GM10266 (cell line): ENCODE measurements around the gene STX2.

ENCODE experiments used
- DNase-seq: peaks from one replicate; pipeline ENCODE4 v3.0.0; 2012; ENCODE audit errors: extremely low spot score
- TF ChIP-seq, protein P1 (sequence below): IDR thresholded peaks from 2 replicates; pipeline ENCODE4 v1.5.1; 2012; ENCODE audit warnings: mild to moderate bottlenecking, low read depth; ENCODE audit not compliant: control insufficient read depth, insufficient read depth; ENCODE audit errors: missing control alignments

STX2 gene

DNA sequence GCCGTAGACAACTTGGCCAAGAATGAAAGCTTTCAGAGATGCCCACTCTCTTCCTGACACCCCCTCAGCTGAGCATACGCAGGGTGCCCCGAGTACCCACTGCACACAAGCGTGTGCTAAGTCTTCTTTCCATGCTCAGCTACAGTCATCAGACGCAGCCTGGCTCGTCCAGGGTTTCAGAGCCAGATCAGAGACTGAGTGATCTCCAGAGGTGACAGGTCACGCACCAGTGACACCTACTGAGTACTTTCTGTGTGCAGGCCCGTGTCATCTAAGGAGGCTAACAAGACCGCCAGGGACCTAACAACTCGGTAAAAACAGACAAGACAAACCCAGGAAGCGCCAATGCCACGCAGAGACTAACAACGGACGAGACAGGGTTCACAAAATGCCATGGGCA lies 25.1 kb downstream of the STX2 start:
- no peak for DNase-seq
- TF ChIP-seq, protein P1, sequence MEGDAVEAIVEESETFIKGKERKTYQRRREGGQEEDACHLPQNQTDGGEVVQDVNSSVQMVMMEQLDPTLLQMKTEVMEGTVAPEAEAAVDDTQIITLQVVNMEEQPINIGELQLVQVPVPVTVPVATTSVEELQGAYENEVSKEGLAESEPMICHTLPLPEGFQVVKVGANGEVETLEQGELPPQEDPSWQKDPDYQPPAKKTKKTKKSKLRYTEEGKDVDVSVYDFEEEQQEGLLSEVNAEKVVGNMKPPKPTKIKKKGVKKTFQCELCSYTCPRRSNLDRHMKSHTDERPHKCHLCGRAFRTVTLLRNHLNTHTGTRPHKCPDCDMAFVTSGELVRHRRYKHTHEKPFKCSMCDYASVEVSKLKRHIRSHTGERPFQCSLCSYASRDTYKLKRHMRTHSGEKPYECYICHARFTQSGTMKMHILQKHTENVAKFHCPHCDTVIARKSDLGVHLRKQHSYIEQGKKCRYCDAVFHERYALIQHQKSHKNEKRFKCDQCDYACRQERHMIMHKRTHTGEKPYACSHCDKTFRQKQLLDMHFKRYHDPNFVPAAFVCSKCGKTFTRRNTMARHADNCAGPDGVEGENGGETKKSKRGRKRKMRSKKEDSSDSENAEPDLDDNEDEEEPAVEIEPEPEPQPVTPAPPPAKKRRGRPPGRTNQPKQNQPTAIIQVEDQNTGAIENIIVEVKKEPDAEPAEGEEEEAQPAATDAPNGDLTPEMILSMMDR, result no peak

DNA sequence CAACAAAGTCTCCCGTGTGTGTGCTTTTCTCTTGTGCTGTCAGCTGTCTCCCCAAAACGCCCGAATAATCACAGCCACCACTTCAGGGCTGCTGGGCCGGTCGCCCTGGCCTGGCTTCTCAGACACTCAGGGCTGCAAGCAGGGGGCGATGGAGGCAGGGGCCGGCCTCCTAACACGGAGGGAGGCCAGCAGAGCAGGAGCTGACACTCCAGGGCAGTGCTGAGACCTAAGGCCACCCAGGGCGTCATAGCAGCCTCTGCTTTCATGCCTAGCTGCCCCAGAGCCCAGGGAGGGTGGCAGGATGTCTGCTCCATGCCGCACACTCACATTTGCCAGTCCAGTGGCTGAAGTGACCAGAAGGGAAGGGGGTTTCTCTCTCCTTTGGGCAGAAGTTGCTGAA lies 25.6 kb downstream of the STX2 start:
- TF ChIP-seq, protein P1, result peak; percentile 15
- DNase-seq, result no peak

DNA sequence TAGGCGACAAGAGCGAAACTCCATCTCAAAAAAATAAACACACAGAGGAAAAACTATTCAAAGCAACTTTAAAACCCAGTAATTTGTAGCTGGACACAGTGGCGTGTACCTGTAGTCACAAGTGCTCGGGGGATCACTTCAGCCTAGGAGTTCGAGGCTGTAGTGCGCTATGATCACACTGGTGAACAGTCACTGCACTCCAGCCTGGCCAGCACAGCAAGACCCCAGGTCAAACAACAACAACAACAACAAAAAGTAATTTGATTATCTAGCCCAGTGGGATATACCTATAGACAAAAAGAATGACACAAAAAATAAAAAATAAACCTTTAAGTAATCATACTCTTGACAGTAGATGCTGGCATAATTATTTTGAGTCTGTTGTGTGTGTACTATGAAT lies 29.3 kb downstream of the STX2 start:
- TF ChIP-seq, protein P1, result no peak
- DNase-seq, result no peak

DNA sequence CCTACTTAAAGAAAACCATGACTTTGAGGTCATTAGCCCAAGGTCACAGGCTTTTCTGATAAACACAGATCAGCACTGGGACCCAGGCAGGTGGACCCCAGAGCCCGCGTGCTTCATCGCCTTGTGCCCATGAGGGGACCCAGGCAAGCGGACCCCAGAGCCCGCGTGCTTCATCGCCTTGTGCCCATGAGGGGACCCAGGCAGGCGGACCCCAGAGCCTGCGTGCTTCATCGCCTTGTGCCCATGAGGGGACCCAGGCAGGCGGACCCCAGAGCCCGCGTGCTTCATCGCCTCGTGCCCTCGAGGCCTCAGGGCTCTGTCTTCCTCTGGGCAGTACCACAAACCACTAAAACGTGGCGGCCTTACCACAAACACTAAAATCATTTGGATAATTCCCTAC lies 31.7 kb downstream of the STX2 start:
- DNase-seq, result no peak
- TF ChIP-seq, protein P1, result no peak

DNA sequence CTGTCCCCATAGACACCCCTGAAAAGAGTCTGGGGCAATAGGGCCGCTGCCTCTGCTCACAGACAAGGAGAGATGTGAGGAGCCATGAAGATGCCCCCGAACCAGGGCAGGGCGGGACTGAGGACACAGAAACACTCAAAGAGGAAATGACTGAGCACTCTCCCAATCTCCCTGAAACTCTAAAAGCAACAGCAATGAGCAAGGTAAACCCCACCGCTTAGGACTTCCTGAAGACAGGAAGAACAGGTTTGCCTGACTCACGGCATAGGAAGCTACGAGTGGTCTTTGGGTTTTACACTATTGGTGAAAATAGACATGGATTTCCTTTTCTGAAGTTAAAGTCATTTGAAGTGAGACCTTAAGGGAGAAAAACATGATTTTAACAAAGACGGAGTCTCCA lies 32.5 kb downstream of the STX2 start:
- no peak for DNase-seq
- TF ChIP-seq, protein P1, result no peak

DNA sequence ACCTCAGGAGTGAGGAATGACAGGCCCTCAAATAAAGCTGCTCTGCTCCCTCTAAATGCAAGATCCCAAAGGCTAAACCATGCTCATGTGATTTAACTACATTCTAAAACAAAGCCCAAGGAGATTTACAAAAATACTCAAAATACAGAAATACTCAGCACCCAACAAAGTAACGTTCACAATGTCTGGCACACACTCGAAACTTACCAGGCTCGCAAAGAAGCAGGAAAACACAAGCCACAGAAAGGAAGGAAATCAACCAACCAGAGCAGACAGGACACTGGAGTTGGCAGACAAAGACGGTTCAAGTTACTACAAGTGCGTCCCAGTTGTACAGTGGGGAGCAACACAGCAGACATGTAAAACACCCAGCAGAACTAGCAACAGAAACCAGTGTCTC lies 33.4 kb downstream of the STX2 start:
- DNase-seq, result no peak
- TF ChIP-seq, protein P1, result no peak

DNA sequence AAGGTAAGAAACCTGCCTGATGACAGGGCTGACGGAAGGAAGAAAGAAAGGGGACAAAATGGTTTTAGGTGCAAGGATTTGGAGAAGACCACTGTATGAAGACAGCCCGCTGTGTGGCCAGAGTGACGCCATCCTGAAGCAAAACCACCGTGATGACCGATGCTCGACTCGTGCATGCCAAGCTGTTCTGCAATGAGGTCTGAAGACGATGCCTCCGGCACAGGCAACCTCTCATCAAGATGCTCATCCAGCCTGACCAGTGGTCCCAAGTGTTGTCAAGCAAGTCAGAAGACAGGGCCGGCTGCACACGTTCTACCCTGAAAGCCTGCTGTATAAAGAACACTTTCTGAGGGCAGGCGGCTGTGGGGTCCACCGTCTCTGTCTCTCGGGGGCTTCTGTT lies 34.8 kb downstream of the STX2 start:
- DNase-seq, result no peak
- TF ChIP-seq, protein P1, result no peak
